Cerebellar cortex (tissue), 1 donor: ENCODE data around the gene CNN2.

Experiments used
- DNase-seq: peaks from one replicate; pipeline ENCODE4 v3.0.0-alpha.2; 2015; ENCODE audit warnings: low spot score

The CNN2 gene

GRCh38 chr19:1049106-1049505 lies 22.7 kb downstream of the CNN2 start:
- no peak for DNase-seq

GRCh38 chr19:1049800-1050199 lies 23.4 kb downstream of the CNN2 start:
- no peak for DNase-seq

GRCh38 chr19:1050989-1051788 lies 24.8 kb downstream of the CNN2 start:
- no peak for DNase-seq

GRCh38 chr19:1051791-1052190 lies 25.4 kb downstream of the CNN2 start:
- no peak for DNase-seq

GRCh38 chr19:1052349-1052975 lies 26.1 kb downstream of the CNN2 start:
- DNase-seq = no peak

- DNase-seq = no peak
These were observed 27.0 kb downstream of the CNN2 start for GRCh38 chr19:1053176-1054101.

- DNase-seq = no peak
These were observed 28.0 kb downstream of the CNN2 start for GRCh38 chr19:1054102-1055027.

- no peak for DNase-seq
These were observed 28.6 kb downstream of the CNN2 start for GRCh38 chr19:1055028-1055425.

- DNase-seq = no peak
These were observed 29.6 kb downstream of the CNN2 start for GRCh38 chr19:1055886-1056620.

- DNase-seq = peak; percentile 63
These were observed 30.9 kb downstream of the CNN2 start for GRCh38 chr19:1057176-1057855.

GRCh38 chr19:1058112-1058511 lies 31.7 kb downstream of the CNN2 start:
- DNase-seq = no peak

- DNase-seq = no peak
These were observed 34.3 kb downstream of the CNN2 start for GRCh38 chr19:1060689-1061088.

GRCh38 chr19:1061987-1062386 lies 35.6 kb downstream of the CNN2 start:
- no peak for DNase-seq

- DNase-seq = no peak
These were observed 36.1 kb downstream of the CNN2 start for GRCh38 chr19:1062387-1063029.

- DNase-seq = no peak
These were observed 36.9 kb downstream of the CNN2 start for GRCh38 chr19:1063030-1063908.

- DNase-seq = no peak
These were observed 37.7 kb downstream of the CNN2 start for GRCh38 chr19:1063909-1064660.

GRCh38 chr19:1064661-1065605 lies 38.5 kb downstream of the CNN2 start:
- peak; percentile 30 for DNase-seq
